NT2/D1 (cell line): ENCODE results near the gene ADAMTS7.
"Not testable (repeated sequence)": the region's sequence is repeated elsewhere in the genome, so short reads cannot be mapped to it uniquely, and the experiment has no call there.

Source experiments
- SUZ12 ChIP-seq: IDR thresholded peaks from 2 replicates; pipeline ENCODE4 v1.6.1; 2011; ENCODE audit not compliant: insufficient read length, insufficient read depth; ENCODE audit errors: extremely low read depth
- YY1 ChIP-seq: IDR thresholded peaks from 2 replicates; pipeline ENCODE4 v1.6.1; 2011; ENCODE audit not compliant: insufficient read length, insufficient read depth
- ZNF274 ChIP-seq: IDR thresholded peaks from 2 replicates; pipeline ENCODE4 v1.6.1; 2011; ENCODE audit warnings: mild to moderate bottlenecking, low read depth, low read length

DNA sequence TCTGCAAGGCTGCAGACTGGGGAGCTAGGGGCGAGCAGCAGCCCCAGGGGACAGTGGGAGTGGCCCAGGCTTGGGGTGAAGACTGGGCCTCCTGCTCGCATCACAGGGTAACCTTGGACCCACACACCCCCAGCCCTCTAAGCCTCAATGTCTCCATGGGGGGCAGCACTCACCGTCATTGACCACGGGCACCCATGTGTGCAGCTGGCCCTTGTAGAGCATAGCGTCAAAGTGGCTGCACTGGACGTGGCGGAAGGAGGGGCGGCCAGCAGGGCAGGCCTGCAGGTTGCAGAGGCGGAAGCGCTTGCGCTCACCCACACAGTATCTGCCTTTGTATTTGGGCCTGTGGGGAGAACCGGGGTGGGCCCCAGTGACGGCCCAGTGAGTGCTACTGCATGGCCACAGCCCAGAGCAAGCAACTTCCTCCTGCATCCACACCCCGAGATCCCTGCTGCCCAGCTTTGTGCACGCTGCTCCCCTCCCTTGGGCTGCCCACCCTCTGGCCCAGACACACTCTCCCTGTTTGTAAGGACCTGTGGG is 36.7 kb downstream of the ADAMTS7 start:
- TF ChIP-seq SUZ12, YY1, ZNF274: not testable (repeated sequence)
